Measurements from ENCODE around the gene MRE11.

- TF ChIP-seq CTCF (conservative IDR thresholded peaks at IDR 0.05) (no peak), ZFX (IDR thresholded peaks at IDR 0.05) (no peak)
Observed at GRCh38 chr11:94516725-94517124, 23.1 kb upstream of the MRE11 start.

Data from C4-2B (cell line).